Fibroblast of pulmonary artery (primary cell): ENCODE data around the gene SCGB1D2.

Experiments
- DNase-seq: peaks from one replicate; pipeline ENCODE4 v3.0.0-alpha.2; 2010; ENCODE audit warnings: low read depth
- H3K4me3 ChIP-seq: replicated peaks from 2 replicates; pipeline ENCODE4 v1.5.1; 2011; ENCODE audit warnings: low read depth, mild to moderate bottlenecking, control low read depth, low read length, moderate library complexity
- TF ChIP-seq, protein P1 (sequence below): IDR thresholded peaks from 2 replicates; pipeline ENCODE4 v1.5.1; 2011; ENCODE audit warnings: mild to moderate bottlenecking, control low read depth, low read length, inconsistent platforms; ENCODE audit errors: missing control alignments

Gene SCGB1D2

DNA sequence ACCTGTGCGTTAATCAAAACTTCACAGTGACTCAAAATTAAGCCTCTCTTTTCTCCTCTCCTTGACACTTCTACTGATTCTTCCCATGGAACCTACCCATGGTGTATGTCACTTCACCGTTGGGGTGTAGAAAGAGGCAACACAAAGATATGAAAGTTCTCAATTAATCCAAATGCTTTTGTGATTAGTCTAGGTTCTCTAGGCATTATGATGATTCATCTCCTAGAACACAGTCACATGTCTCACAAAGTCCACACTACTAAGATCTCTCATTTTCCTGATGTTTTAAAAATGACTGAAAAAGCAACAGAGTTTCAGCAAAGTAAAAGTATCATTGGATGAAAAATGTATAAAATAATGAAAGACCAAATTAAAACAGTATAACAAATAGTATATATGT lies 14.2 kb downstream of the SCGB1D2 start:
- no peak overlapping the region for H3K4me3 ChIP-seq
- TF ChIP-seq, protein P1, sequence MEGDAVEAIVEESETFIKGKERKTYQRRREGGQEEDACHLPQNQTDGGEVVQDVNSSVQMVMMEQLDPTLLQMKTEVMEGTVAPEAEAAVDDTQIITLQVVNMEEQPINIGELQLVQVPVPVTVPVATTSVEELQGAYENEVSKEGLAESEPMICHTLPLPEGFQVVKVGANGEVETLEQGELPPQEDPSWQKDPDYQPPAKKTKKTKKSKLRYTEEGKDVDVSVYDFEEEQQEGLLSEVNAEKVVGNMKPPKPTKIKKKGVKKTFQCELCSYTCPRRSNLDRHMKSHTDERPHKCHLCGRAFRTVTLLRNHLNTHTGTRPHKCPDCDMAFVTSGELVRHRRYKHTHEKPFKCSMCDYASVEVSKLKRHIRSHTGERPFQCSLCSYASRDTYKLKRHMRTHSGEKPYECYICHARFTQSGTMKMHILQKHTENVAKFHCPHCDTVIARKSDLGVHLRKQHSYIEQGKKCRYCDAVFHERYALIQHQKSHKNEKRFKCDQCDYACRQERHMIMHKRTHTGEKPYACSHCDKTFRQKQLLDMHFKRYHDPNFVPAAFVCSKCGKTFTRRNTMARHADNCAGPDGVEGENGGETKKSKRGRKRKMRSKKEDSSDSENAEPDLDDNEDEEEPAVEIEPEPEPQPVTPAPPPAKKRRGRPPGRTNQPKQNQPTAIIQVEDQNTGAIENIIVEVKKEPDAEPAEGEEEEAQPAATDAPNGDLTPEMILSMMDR = no peak
- no peak for DNase-seq

GRCh38 chr11:62260261-62260953 lies 18.4 kb downstream of the SCGB1D2 start:
- TF ChIP-seq, protein P1 = no peak
- DNase-seq = no peak

DNA sequence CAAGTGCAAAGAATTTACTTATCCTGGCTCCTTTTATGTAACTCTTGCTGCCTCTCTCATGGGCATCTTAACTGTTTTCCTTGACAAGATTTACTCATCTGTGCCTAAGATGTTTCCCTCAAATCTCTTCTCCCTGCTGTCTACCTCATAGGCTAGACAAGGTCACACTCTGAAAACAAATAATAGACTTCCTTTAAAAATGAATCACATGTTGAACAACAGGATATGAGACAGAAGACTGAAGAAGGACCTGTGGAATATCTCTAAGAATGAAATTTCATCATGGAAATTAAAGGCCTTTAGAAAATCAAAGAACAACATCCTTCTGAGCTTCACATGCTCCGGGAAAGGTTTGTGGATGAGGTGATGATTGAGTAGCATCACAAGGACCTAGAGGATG lies 22.0 kb downstream of the SCGB1D2 start:
- DNase-seq = peak; percentile 39
- TF ChIP-seq, protein P1 = no peak
- H3K4me3 ChIP-seq = no peak overlapping the region

More at GRCh38 chr11:62260261-62260953, 18.4 kb downstream of the SCGB1D2 start:
- H3K4me3 ChIP-seq = no peak overlapping the region

- H3K4me3 ChIP-seq = no peak overlapping the region
- TF ChIP-seq, protein P1 = no peak
- DNase-seq = peak; percentile 21
These were observed 24.5 kb downstream of the SCGB1D2 start for GRCh38 chr11:62266558-62266957.

GRCh38 chr11:62267050-62267449 lies 25.0 kb downstream of the SCGB1D2 start:
- TF ChIP-seq, protein P1 = no peak
- DNase-seq = no peak
- no peak overlapping the region for H3K4me3 ChIP-seq

GRCh38 chr11:62267576-62267975 lies 25.5 kb downstream of the SCGB1D2 start:
- H3K4me3 ChIP-seq = no peak overlapping the region
- TF ChIP-seq, protein P1 = no peak
- no peak for DNase-seq
